ENCODE measurements around the gene NIP7.

The NIP7 gene

GRCh38 chr16:69324585-69325253 is 14.9 kb upstream of the NIP7 start:
- H3K9me3 ChIP-seq (ENCODE audit: control insufficient read depth in 2 of 2, low read length in 2 of 2), result no peaks in the 10 kb centered on the region
- no peak overlapping the region for H3K27ac ChIP-seq (ENCODE audit: low read depth in 2 of 2, low read length in 2 of 2)
- H3K4me3 ChIP-seq (ENCODE audit: low read length in 2 of 2), result no peak overlapping the region
- peaks cover 45 to 55% of the 10 kb centered on the region in 2 donors for H3K36me3 ChIP-seq (ENCODE audit: control insufficient read depth in 2 of 2, insufficient read depth in 2 of 2, low read length in 2 of 2)
- no peaks in the 10 kb centered on the region for H3K27me3 ChIP-seq (ENCODE audit: control insufficient read depth in 2 of 2, insufficient read depth in 2 of 2, low read length in 2 of 2)
- H3K4me1 ChIP-seq (ENCODE audit: control insufficient read depth in 2 of 2, insufficient read depth in 2 of 2, low read length in 2 of 2), result peaks cover 23 to 44% of the 10 kb centered on the region in 2 donors
- no peak overlapping the region for H3K9ac ChIP-seq (ENCODE audit: low read depth in 1 of 2, low read length in 2 of 2)

DNA sequence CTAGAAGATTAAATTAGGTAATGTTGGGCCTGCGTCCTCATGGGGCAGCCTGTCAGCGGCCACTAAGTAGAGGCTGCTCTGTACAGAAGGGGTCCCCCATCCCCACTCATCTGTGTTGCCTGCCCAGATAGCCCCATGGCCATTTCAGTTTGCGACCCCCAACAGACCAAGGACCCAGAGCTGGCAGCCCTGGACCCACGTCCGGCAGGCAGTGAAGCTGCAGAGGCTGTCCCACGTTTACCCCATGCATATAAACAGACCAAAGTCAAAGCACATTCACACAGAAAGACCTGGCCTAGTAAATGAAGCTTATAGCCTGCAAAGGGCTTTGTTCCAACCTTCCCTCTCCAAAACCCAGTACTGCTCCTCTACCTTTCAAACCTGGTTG is 13.8 kb upstream of the NIP7 start:
- Histone ChIP-seq H3K4me1 (ENCODE audit: control insufficient read depth in 2 of 2, insufficient read depth in 2 of 2, low read length in 2 of 2) (peaks cover 24 to 44% of the 10 kb centered on the region in 2 donors), H3K27ac (ENCODE audit: low read depth in 2 of 2, low read length in 2 of 2) (peak overlapping the region; percentile 15 to 49), H3K9me3 (ENCODE audit: control insufficient read depth in 2 of 2, low read length in 2 of 2) (no peaks in the 10 kb centered on the region), H3K4me3 (ENCODE audit: low read length in 2 of 2) (peak overlapping the region in 1 of 2 donors; percentile 10), H3K36me3 (ENCODE audit: control insufficient read depth in 2 of 2, insufficient read depth in 2 of 2, low read length in 2 of 2) (peaks cover 35 to 44% of the 10 kb centered on the region in 2 donors), H3K27me3 (ENCODE audit: control insufficient read depth in 2 of 2, insufficient read depth in 2 of 2, low read length in 2 of 2) (no peaks in the 10 kb centered on the region), H3K9ac (ENCODE audit: low read depth in 1 of 2, low read length in 2 of 2) (no peak overlapping the region)

- H3K9me3 ChIP-seq (ENCODE audit: control insufficient read depth in 2 of 2, low read length in 2 of 2), result no peaks in the 10 kb centered on the region
- peaks cover 27 to 44% of the 10 kb centered on the region in 2 donors for H3K4me1 ChIP-seq (ENCODE audit: control insufficient read depth in 2 of 2, insufficient read depth in 2 of 2, low read length in 2 of 2)
- no peaks in the 10 kb centered on the region for H3K27me3 ChIP-seq (ENCODE audit: control insufficient read depth in 2 of 2, insufficient read depth in 2 of 2, low read length in 2 of 2)
- peaks cover 30 to 39% of the 10 kb centered on the region in 2 donors for H3K36me3 ChIP-seq (ENCODE audit: control insufficient read depth in 2 of 2, insufficient read depth in 2 of 2, low read length in 2 of 2)
- H3K27ac ChIP-seq (ENCODE audit: low read depth in 2 of 2, low read length in 2 of 2), result peak overlapping the region; percentile 15 to 49
- no peak overlapping the region for H3K9ac ChIP-seq (ENCODE audit: low read depth in 1 of 2, low read length in 2 of 2)
- H3K4me3 ChIP-seq (ENCODE audit: low read length in 2 of 2), result peak overlapping the region in 1 of 2 donors; percentile 10
These were observed 13.2 kb upstream of the NIP7 start for GRCh38 chr16:69326172-69326873.

- H3K4me1 ChIP-seq (ENCODE audit: control insufficient read depth in 2 of 2, insufficient read depth in 2 of 2, low read length in 2 of 2), result peaks cover 27 to 44% of the 10 kb centered on the region in 2 donors
- peaks cover 25 to 33% of the 10 kb centered on the region in 2 donors for H3K36me3 ChIP-seq (ENCODE audit: control insufficient read depth in 2 of 2, insufficient read depth in 2 of 2, low read length in 2 of 2)
- H3K27ac ChIP-seq (ENCODE audit: low read depth in 2 of 2, low read length in 2 of 2), result no peak overlapping the region
- H3K9me3 ChIP-seq (ENCODE audit: control insufficient read depth in 2 of 2, low read length in 2 of 2), result no peaks in the 10 kb centered on the region
- H3K27me3 ChIP-seq (ENCODE audit: control insufficient read depth in 2 of 2, insufficient read depth in 2 of 2, low read length in 2 of 2), result no peaks in the 10 kb centered on the region
- no peak overlapping the region for H3K9ac ChIP-seq (ENCODE audit: low read depth in 1 of 2, low read length in 2 of 2)
- no peak overlapping the region for H3K4me3 ChIP-seq (ENCODE audit: low read length in 2 of 2)
These were observed 11.8 kb upstream of the NIP7 start for GRCh38 chr16:69327585-69328310.

DNA sequence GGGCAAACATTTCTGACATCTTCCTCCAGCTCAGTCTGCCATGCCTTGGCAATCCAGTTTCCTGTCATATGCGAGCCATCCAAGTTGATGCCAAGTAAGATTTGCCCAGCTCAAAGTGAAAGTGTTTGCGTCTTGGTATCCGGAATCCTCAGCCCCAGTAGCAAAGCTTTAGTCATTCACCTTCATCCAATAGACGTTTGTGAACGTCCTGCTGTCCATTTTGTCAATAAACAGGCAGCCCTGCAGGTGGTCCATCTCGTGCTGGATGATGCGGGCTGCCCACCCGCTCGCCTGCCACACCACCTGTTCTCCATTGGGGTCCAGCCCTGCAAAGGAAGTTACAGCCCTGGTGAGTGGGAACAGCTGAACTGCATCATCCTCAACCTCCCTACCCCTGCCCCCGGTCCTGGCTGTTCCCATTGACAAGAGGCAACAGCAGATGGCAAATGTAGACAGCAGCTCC is 10.7 kb upstream of the NIP7 start:
- Histone ChIP-seq H3K27ac (ENCODE audit: low read depth in 2 of 2, low read length in 2 of 2) (no peak overlapping the region), H3K4me1 (ENCODE audit: control insufficient read depth in 2 of 2, insufficient read depth in 2 of 2, low read length in 2 of 2) (peaks cover 27 to 43% of the 10 kb centered on the region in 2 donors), H3K9ac (ENCODE audit: low read depth in 1 of 2, low read length in 2 of 2) (peak overlapping the region in 1 of 2 donors; percentile 74), H3K9me3 (ENCODE audit: control insufficient read depth in 2 of 2, low read length in 2 of 2) (no peaks in the 10 kb centered on the region), H3K27me3 (ENCODE audit: control insufficient read depth in 2 of 2, insufficient read depth in 2 of 2, low read length in 2 of 2) (no peaks in the 10 kb centered on the region), H3K4me3 (ENCODE audit: low read length in 2 of 2) (peak overlapping the region; percentile 68 to 79), H3K36me3 (ENCODE audit: control insufficient read depth in 2 of 2, insufficient read depth in 2 of 2, low read length in 2 of 2) (peaks cover 27 to 28% of the 10 kb centered on the region in 2 donors)

- H3K4me1 ChIP-seq (ENCODE audit: control insufficient read depth in 2 of 2, insufficient read depth in 2 of 2, low read length in 2 of 2), result peaks cover 27 to 36% of the 10 kb centered on the region in 2 donors
- peak overlapping the region; percentile 54 to 74 for H3K9ac ChIP-seq (ENCODE audit: low read depth in 1 of 2, low read length in 2 of 2)
- peaks cover 29 to 32% of the 10 kb centered on the region in 2 donors for H3K36me3 ChIP-seq (ENCODE audit: control insufficient read depth in 2 of 2, insufficient read depth in 2 of 2, low read length in 2 of 2)
- H3K27me3 ChIP-seq (ENCODE audit: control insufficient read depth in 2 of 2, insufficient read depth in 2 of 2, low read length in 2 of 2), result no peaks in the 10 kb centered on the region
- no peaks in the 10 kb centered on the region for H3K9me3 ChIP-seq (ENCODE audit: control insufficient read depth in 2 of 2, low read length in 2 of 2)
- peak overlapping the region; percentile 77 to 86 for H3K27ac ChIP-seq (ENCODE audit: low read depth in 2 of 2, low read length in 2 of 2)
- peak overlapping the region; percentile 68 to 79 for H3K4me3 ChIP-seq (ENCODE audit: low read length in 2 of 2)
These were observed 9.9 kb upstream of the NIP7 start for GRCh38 chr16:69329369-69330285.

DNA sequence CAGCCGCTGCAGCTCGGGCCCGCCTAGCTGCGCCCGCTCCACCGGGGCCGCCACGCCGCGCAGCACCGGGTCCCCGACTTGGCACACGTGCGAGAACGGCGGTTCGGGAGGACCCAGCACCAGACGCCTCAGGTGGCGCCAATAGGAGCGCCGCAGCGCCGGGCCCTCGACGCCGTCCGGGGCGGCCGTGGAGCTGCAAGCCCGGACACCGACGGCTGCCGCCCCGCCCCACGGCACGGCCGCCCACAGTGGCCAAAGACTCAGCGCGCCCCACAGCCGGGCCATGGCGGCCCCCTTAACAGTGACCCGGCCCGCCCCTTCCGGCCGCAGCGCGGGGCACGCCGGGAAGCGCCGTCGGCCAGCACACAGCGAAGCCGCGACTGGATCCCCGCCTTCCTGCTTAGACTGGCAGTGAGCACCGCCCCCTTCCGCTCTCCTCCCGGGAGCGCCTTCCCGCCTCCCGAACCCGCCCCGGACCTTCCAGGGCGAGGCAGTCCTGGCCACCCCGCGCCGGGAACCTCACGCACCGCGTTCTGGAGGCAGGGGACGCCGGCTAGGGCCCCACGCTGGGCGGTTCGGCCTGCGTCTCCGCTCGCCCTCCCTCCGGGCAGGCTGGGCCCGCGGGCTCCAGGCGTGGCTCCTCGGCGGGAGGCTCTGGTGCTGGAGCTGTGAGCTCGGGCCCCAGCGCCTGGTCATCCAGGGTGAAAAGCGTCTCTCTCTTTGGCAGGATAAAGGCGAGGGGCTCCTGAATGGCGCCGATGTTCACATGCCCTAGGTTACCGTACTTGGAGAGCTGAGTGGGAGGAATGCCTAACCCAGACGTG is 9.1 kb upstream of the NIP7 start, which contains the start of gene PDF:
Gene PDF (minus strand): TSS at position 303 of the 824 bp plus-strand sequence. CDS start 18 bp downstream, at position 285.
- H3K4me3 ChIP-seq (ENCODE audit: low read length in 2 of 2), result peak within 1 kb of the TSS; percentile 68 to 79
- peaks cover 27 to 33% of the 10 kb centered on the region in 2 donors for H3K4me1 ChIP-seq (ENCODE audit: control insufficient read depth in 2 of 2, insufficient read depth in 2 of 2, low read length in 2 of 2)
- H3K9me3 ChIP-seq (ENCODE audit: control insufficient read depth in 2 of 2, low read length in 2 of 2), result no peaks in the 10 kb centered on the region
- no peaks in the 10 kb centered on the region for H3K27me3 ChIP-seq (ENCODE audit: control insufficient read depth in 2 of 2, insufficient read depth in 2 of 2, low read length in 2 of 2)
- peaks cover 30 to 33% of the 10 kb centered on the region in 2 donors for H3K36me3 ChIP-seq (ENCODE audit: control insufficient read depth in 2 of 2, insufficient read depth in 2 of 2, low read length in 2 of 2)
- H3K9ac ChIP-seq (ENCODE audit: low read depth in 1 of 2, low read length in 2 of 2), result peak within 1 kb of the TSS; percentile 78 to 83
- peak within 1 kb of the TSS; percentile 77 to 86 for H3K27ac ChIP-seq (ENCODE audit: low read depth in 2 of 2, low read length in 2 of 2)

DNA sequence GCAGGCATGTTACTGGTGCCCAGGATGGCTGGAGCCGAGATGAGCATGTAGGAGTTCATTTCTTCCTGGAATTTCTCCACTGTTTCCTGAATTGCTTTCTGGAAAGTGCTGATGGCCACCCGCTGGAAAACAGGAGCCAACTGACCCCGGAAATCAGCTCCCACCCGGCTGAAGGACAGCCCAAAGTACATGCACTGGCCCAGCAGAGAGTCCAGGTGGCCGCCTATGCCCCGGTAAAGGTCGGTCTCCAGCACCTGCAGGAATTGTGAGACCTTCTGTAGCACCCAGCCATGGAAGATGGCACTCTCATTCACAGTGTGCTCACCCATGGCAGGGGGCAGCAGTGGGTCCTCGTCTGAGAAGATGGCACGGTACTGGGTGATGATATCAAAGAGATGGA is 4.9 kb upstream of the NIP7 start:
- H3K36me3 ChIP-seq (ENCODE audit: control insufficient read depth in 2 of 2, insufficient read depth in 2 of 2, low read length in 2 of 2), result peaks cover 30 to 41% of the 10 kb centered on the region in 2 donors
- no peak overlapping the region for H3K9ac ChIP-seq (ENCODE audit: low read depth in 1 of 2, low read length in 2 of 2)
- no peak overlapping the region for H3K27ac ChIP-seq (ENCODE audit: low read depth in 2 of 2, low read length in 2 of 2)
- no peak overlapping the region for H3K4me3 ChIP-seq (ENCODE audit: low read length in 2 of 2)
- no peaks in the 10 kb centered on the region for H3K9me3 ChIP-seq (ENCODE audit: control insufficient read depth in 2 of 2, low read length in 2 of 2)
- H3K27me3 ChIP-seq (ENCODE audit: control insufficient read depth in 2 of 2, insufficient read depth in 2 of 2, low read length in 2 of 2), result no peaks in the 10 kb centered on the region
- peaks cover 10 to 11% of the 10 kb centered on the region in 2 donors for H3K4me1 ChIP-seq (ENCODE audit: control insufficient read depth in 2 of 2, insufficient read depth in 2 of 2, low read length in 2 of 2)

Data from mucosa of rectum (tissue), 2 donors.